GM12891 (cell line): ENCODE results near the gene RPS6KB1.

Source experiments
- PAX5 ChIP-seq: IDR thresholded peaks from 2 replicates; pipeline ENCODE4 v1.6.1; 2011; ENCODE audit warnings: low read length, moderate library complexity, mild to moderate bottlenecking; ENCODE audit not compliant: insufficient read depth, severe bottlenecking
- POLR2A ChIP-seq: IDR thresholded peaks from 2 replicates; pipeline ENCODE4 v1.6.1; 2011; ENCODE audit warnings: low read depth, low read length, control low read depth
- POLR2AphosphoS5 ChIP-seq: IDR thresholded peaks from 2 replicates; pipeline ENCODE4 v1.6.1; 2011; ENCODE audit warnings: low read depth, low read length, control low read depth
- POU2F2 ChIP-seq: IDR thresholded peaks from 2 replicates; pipeline ENCODE4 v1.6.1; 2011; ENCODE audit warnings: low read depth, mild to moderate bottlenecking, control low read depth, low read length, moderate library complexity
- SPI1 ChIP-seq: IDR thresholded peaks from 2 replicates; pipeline ENCODE4 v1.6.1; 2011; ENCODE audit warnings: low read depth, low read length, control low read depth
- TAF1 ChIP-seq: IDR thresholded peaks from 2 replicates; pipeline ENCODE4 v1.6.1; 2011; ENCODE audit warnings: low read depth, low read length, control low read depth

- no peak for TF ChIP-seq POLR2AphosphoS5
- TF ChIP-seq POLR2A = no peak
- no peak for TF ChIP-seq TAF1
- TF ChIP-seq SPI1 = no peak
- no peak for TF ChIP-seq POU2F2
- no peak for TF ChIP-seq PAX5
These were observed 21.4 kb downstream of the RPS6KB1 start for GRCh38 chr17:59914274-59914854.
